ENCODE results near the gene C1QTNF2.

DNA sequence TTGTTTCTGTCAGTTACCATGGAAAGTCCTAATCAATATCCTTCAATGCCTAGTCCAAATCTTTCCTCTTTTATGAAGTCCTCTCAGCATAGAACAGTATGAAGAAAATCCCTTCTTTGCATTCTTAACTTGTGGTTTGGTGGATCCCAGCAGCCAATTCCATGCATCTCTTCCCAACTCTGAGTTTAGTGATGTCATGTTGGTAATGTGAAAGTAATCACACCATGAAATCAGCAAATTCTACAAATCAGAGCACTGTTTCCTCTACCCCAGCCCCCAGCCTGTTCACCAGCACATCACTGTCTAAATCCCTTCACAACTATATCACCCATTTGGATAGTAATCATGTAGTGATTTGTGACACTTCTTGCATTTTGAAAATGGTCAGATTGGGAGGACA is 4.7 kb upstream of the C1QTNF2 start:
- TF ChIP-seq, protein P1, sequence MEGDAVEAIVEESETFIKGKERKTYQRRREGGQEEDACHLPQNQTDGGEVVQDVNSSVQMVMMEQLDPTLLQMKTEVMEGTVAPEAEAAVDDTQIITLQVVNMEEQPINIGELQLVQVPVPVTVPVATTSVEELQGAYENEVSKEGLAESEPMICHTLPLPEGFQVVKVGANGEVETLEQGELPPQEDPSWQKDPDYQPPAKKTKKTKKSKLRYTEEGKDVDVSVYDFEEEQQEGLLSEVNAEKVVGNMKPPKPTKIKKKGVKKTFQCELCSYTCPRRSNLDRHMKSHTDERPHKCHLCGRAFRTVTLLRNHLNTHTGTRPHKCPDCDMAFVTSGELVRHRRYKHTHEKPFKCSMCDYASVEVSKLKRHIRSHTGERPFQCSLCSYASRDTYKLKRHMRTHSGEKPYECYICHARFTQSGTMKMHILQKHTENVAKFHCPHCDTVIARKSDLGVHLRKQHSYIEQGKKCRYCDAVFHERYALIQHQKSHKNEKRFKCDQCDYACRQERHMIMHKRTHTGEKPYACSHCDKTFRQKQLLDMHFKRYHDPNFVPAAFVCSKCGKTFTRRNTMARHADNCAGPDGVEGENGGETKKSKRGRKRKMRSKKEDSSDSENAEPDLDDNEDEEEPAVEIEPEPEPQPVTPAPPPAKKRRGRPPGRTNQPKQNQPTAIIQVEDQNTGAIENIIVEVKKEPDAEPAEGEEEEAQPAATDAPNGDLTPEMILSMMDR (IDR thresholded peaks at IDR 0.05), result no peak
- TF ChIP-seq POLR2A (IDR thresholded peaks at IDR 0.05), result no peak

Data from thyroid gland (tissue), 4 donors.